Suprapubic skin (tissue), 4 donors: ENCODE results near the gene CCN5. TPM values are rescaled to one million over a fixed set of nuclear protein-coding genes. Genes with fewer than 3 reads are reported as not detected.

Source experiments
- DNase-seq, 2 donors: peaks; one replicate each; pipeline ENCODE4 v3.0.0-alpha.2; 2019; ENCODE audit warnings: low spot score in 2 of 2
- H3K27ac ChIP-seq: fragments of 200-600 bp; sonication (generic); one replicate; pipeline ENCODE4 v1.5.1; 2019
- H3K27me3 ChIP-seq: fragments of 200-600 bp; sonication (generic); one replicate; pipeline ENCODE4 v1.5.1; 2019
- H3K36me3 ChIP-seq: fragments of 200-600 bp; sonication (generic); one replicate; pipeline ENCODE4 v1.5.1; 2019
- H3K4me1 ChIP-seq: fragments of 200-600 bp; sonication (generic); one replicate; pipeline ENCODE4 v1.5.1; 2019
- H3K4me3 ChIP-seq: fragments of 200-600 bp; sonication (generic); one replicate; pipeline ENCODE4 v1.5.1; 2019; ENCODE audit warnings: mild to moderate bottlenecking
- H3K9me3 ChIP-seq: fragments of 200-600 bp; sonication (generic); one replicate; pipeline ENCODE4 v1.5.1; 2019
- EP300 ChIP-seq: sonication (generic); formaldehyde crosslinking; IDR thresholded peaks from one replicate; pipeline ENCODE4 v1.6.1; 2017; ENCODE audit warnings: antibody characterized with exemption
- POLR2A ChIP-seq, 2 donors: fragments of 450-650 bp; IDR thresholded peaks; one replicate each; pipeline ENCODE4 v1.6.1; 2017; ENCODE audit warnings: antibody characterized with exemption in 2 of 2, mild to moderate bottlenecking in 2 of 2, moderate library complexity in 2 of 2
- POLR2AphosphoS5 ChIP-seq, 3 donors: sonication (generic); formaldehyde crosslinking; IDR thresholded peaks; one replicate each; pipeline ENCODE4 v1.6.1; 2017; ENCODE audit warnings: antibody characterized with exemption in 3 of 3
- WGBS: methylation state at CpG from one replicate; pipeline ENCODE4 v1.1.5; 2018; 5-methylcytosine and 5-hydroxymethylcytosine counted together
- total RNA-seq, 4 donors: library from RNA; depleted of rRNA; stranded (reverse); fragments of >200 nt; gene quantifications; one replicate each; pipeline ENCODE4 v1.1.0, GENCODE V29; 2016
- TF ChIP-seq, protein P1 (sequence below), 2 donors: fragments of 200-600 bp in 1 of 2; fragments of 450-650 bp in 1 of 2; sonication (generic) in 1 of 2; IDR thresholded peaks; one replicate each; pipeline ENCODE4 v1.5.1; 2016 to 2019; ENCODE audit warnings: antibody characterized with exemption in 2 of 2, mild to moderate bottlenecking in 1 of 2, moderate library complexity in 1 of 2

Gene CCN5
- total RNA-seq, 4 donors from 2014 or later = 40.1 to 137 (median 87.9) TPM

DNA sequence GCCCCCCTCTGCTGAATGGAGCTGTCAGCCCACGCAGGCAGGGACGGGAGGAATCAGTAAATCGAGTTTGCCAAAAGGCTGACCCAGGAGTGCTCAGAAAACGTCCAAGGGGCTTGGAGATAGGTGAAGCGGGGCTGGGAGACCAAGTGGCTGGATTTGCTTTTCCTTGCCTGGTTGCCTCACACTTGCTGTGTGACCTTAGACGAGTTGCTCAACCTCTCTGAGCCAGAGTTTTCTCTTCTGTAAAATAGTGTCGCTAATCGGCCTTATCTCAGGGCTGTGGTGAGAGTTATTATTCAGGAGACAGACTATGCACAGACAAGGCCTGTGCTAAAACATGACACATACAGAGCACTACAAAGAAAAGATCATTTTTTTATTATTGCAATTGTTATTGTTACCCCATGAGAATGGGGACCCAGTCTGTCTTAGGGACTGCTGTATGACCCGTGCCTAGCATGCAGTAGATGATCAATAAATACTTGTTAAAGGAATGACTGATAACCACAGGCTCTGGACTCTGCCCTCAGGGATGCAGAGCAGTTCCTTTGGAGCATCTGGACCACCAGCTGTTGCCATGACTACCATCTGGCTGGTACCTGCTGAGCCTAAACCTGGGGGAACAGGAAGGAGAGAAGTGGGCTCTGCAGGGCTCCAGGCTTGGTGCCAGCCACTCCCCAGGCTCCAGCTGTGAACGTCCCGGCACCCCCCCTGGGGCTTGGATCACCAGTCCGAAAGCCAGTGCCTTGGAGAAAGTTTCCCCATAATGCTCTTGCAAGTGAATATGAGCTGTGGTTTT is 31.4 kb downstream of the CCN5 start:
- 31% methylated on average over 10 of the region's 12 CpGs for WGBS
- Histone ChIP-seq H3K9me3 (no peaks in the 10 kb centered on the region), H3K27me3 (peaks cover 20% of the 10 kb centered on the region), H3K4me1 (peaks cover 40% of the 10 kb centered on the region), H3K36me3 (no peaks in the 10 kb centered on the region), H3K4me3 (peak overlapping the region; percentile 61), H3K27ac (no peak overlapping the region)
- TF ChIP-seq, protein P1, sequence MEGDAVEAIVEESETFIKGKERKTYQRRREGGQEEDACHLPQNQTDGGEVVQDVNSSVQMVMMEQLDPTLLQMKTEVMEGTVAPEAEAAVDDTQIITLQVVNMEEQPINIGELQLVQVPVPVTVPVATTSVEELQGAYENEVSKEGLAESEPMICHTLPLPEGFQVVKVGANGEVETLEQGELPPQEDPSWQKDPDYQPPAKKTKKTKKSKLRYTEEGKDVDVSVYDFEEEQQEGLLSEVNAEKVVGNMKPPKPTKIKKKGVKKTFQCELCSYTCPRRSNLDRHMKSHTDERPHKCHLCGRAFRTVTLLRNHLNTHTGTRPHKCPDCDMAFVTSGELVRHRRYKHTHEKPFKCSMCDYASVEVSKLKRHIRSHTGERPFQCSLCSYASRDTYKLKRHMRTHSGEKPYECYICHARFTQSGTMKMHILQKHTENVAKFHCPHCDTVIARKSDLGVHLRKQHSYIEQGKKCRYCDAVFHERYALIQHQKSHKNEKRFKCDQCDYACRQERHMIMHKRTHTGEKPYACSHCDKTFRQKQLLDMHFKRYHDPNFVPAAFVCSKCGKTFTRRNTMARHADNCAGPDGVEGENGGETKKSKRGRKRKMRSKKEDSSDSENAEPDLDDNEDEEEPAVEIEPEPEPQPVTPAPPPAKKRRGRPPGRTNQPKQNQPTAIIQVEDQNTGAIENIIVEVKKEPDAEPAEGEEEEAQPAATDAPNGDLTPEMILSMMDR (IDR thresholded peaks at IDR 0.05) = no peak
- TF ChIP-seq EP300 (no peak), POLR2AphosphoS5 (IDR thresholded peaks at IDR 0.05) (no peak), POLR2A (IDR thresholded peaks at IDR 0.05) (no peak)
- DNase-seq = no peak

DNA sequence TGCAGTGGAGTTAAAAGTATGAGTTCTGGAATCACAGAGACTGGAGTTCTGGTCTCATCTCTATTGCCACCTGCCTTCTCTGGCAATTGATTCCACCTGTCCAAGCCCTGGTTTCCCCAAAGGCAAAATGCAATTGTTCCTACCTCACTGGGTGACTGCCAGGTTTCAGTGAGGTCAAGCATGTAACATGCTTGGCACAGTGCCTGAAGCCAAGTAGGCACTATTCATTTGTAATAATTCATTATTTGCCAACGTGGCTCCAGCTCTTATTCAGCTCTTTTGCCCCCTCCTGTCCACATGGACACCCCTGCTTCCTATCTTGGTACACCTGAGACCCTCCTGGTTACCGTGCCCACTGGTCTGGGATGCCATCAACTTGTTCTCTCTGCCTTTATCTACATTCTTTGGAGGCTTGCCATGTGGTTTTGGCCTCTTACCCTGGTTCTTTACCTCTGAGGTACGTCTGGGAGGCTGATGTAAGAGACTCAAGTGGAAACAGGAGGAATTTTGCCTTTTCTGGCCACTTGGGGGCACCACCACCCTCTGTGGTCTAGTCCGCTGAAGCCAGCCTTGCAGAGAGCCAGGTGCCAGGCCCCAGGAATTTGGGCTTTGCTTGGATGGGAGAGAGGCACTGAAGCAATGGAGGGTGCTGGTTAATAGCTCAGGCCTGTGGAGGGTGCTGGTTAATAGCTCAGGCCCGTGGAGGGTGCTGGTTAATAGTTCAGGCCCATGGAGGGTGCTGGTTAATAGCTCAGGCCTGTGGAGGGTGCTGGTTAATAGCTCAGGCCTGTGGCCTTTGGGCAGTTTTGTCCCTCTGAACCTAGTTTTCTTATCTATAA is 32.2 kb downstream of the CCN5 start:
- peaks cover 20% of the 10 kb centered on the region for H3K27me3 ChIP-seq
- H3K27ac ChIP-seq = no peak overlapping the region
- peak; percentile 84 to 87 for DNase-seq

DNA sequence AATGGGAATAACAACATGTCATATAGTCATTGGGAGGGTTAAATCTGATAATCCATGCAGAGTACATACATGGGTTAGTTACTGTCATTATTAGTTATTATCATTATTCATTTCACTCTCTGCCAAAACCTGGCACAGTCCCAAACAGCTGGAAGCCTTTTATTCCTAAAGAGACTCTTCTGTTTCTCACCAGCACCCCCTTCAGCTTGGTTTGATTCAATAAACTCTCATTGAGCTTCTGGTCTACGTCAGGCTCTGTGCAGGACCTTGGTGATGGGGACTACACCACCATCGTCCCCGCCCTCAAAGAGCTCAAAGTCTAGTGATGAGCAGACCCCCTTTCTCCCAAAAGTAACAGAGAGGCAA is 32.8 kb downstream of the CCN5 start:
- Histone ChIP-seq H3K27ac (no peak overlapping the region), H3K27me3 (peaks cover 20% of the 10 kb centered on the region), H3K36me3 (no peaks in the 10 kb centered on the region), H3K4me1 (peaks cover 40% of the 10 kb centered on the region), H3K4me3 (no peak overlapping the region), H3K9me3 (no peaks in the 10 kb centered on the region)
- no peak for TF ChIP-seq POLR2AphosphoS5 (IDR thresholded peaks at IDR 0.05)
- no peak for TF ChIP-seq EP300
- TF ChIP-seq, protein P1 (IDR thresholded peaks at IDR 0.05) = no peak
- TF ChIP-seq POLR2A (IDR thresholded peaks at IDR 0.05) = no peak
- WGBS = 69% methylated on average over 3 of the region's 3 CpGs
- no peak for DNase-seq

More for the DNA sequence above, 32.2 kb downstream of the CCN5 start:
- 10% methylated on average over 4 of the region's 5 CpGs for WGBS
- Histone ChIP-seq H3K36me3 (no peaks in the 10 kb centered on the region), H3K4me1 (peaks cover 40% of the 10 kb centered on the region), H3K4me3 (no peak overlapping the region), H3K9me3 (no peaks in the 10 kb centered on the region)
- no peak for TF ChIP-seq POLR2AphosphoS5 (IDR thresholded peaks at IDR 0.05)
- TF ChIP-seq POLR2A (IDR thresholded peaks at IDR 0.05) = no peak
- no peak for TF ChIP-seq EP300
- TF ChIP-seq, protein P1 (IDR thresholded peaks at IDR 0.05) = peak; percentile 37 to 60

DNA sequence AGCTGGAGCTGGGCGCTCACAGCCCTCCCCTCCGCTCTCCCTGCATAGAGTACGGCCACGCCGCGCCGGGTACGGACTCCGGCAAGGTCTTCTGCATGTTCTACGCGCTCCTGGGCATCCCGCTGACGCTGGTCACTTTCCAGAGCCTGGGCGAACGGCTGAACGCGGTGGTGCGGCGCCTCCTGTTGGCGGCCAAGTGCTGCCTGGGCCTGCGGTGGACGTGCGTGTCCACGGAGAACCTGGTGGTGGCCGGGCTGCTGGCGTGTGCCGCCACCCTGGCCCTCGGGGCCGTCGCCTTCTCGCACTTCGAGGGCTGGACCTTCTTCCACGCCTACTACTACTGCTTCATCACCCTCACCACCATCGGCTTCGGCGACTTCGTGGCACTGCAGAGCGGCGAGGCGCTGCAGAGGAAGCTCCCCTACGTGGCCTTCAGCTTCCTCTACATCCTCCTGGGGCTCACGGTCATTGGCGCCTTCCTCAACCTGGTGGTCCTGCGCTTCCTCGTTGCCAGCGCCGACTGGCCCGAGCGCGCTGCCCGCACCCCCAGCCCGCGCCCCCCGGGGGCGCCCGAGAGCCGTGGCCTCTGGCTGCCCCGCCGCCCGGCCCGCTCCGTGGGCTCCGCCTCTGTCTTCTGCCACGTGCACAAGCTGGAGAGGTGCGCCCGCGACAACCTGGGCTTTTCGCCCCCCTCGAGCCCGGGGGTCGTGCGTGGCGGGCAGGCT is 35.1 kb downstream of the CCN5 start:
- no peak for DNase-seq
- H3K36me3 ChIP-seq = no peaks in the 10 kb centered on the region
- WGBS = 56% methylated on average over 49 of the region's 73 CpGs
- H3K4me3 ChIP-seq = no peak overlapping the region
- H3K27me3 ChIP-seq = peaks cover 20% of the 10 kb centered on the region
- no peaks in the 10 kb centered on the region for H3K9me3 ChIP-seq
- H3K4me1 ChIP-seq = peaks cover 36% of the 10 kb centered on the region
- no peak for TF ChIP-seq EP300
- TF ChIP-seq, protein P1 (IDR thresholded peaks at IDR 0.05) = peak in 1 of 2 donors; percentile 47
- H3K27ac ChIP-seq = no peak overlapping the region
